Left lung (tissue), 10 donors: ENCODE results near the gene GON4L. TPM values are rescaled to one million over a fixed set of nuclear protein-coding genes. Genes with fewer than 3 reads are reported as not detected.

Experiments used
- ATAC-seq: fragments of 200-7000 bp; cut with Tn5 transposase; one replicate; pipeline ENCODE4 v1.9.1; 2020; ENCODE audit warnings: moderate library complexity
- DNase-seq, 4 donors: peaks; one replicate each; pipeline ENCODE4 v3.0.0-alpha.2; 2013 to 2020
- H3K27ac ChIP-seq, 2 donors: fragments of 200-600 bp; sonication (generic) in 1 of 2; one replicate each; pipeline versions ENCODE4 v1.5.0 to v1.8.0; 2020 to 2021
- H3K27me3 ChIP-seq, 2 donors: fragments of 200-600 bp; sonication (generic) in 1 of 2; one replicate each; pipeline versions ENCODE4 v1.5.0 to v1.8.0; 2020 to 2021
- H3K36me3 ChIP-seq, 2 donors: fragments of 200-600 bp; sonication (generic) in 1 of 2; one replicate each; pipeline versions ENCODE4 v1.5.0 to v1.8.0; 2020 to 2021
- H3K4me1 ChIP-seq, 2 donors: fragments of 200-600 bp; one replicate each; pipeline ENCODE4 v1.8.0; 2021
- H3K4me3 ChIP-seq, 2 donors: fragments of 200-600 bp; sonication (generic) in 1 of 2; one replicate each; pipeline versions ENCODE4 v1.5.0 to v1.8.0; 2020 to 2021; ENCODE audit warnings: mild to moderate bottlenecking in 1 of 2
- H3K9me3 ChIP-seq, 2 donors: fragments of 200-600 bp; sonication (generic) in 1 of 2; one replicate each; pipeline versions ENCODE4 v1.5.0 to v1.8.0; 2020 to 2021
- CTCF ChIP-seq, 2 donors: fragments of 200-600 bp; sonication (generic) in 1 of 2; IDR thresholded peaks; one replicate each; pipeline versions ENCODE4 v1.5.0 to v1.8.0; 2021; ENCODE audit warnings: antibody characterized with exemption in 2 of 2
- intact Hi-C, 2 donors: fragments of 100-400 bp; cut with DNase I; formaldehyde crosslinking; loops; one replicate each; pipeline versions ENCODE4 v1.11.2 to v1.14.2; 2022
- polyA plus RNA-seq, 6 donors: library from polyadenylated mRNA; unstranded; fragments of 120-200 nt; gene quantifications; one replicate each; pipeline ENCODE4 v1.2.1, GENCODE V29; 2013; ENCODE audit not compliant: insufficient read length in 6 of 6
- total RNA-seq, 2 donors: library from RNA; stranded (reverse); fragmentation: NEBNext Ultra II Directional; extraction: Animal tissue kit (Norgen Biotek cat#: 25700); gene quantifications; one replicate each; pipeline ENCODE4 v1.2.1, GENCODE V29; 2021
- donor health status: DM: no; HTN: yes; CAD: no.
- donor health status: DM: no; HTN: no; CAD: no.

Gene GON4L
- total and polyA plus RNA-seq, 8 donors = 41.8 to 74.4 (median 62.8) TPM

GRCh38 chr1:155882766-155883165, 25.8 kb upstream of the GON4L start:
- Histone ChIP-seq H3K9me3 (no peaks in the 10 kb centered on the region), H3K36me3 (no peaks in the 10 kb centered on the region), H3K27me3 (no peaks in the 10 kb centered on the region), H3K27ac (no peak overlapping the region), H3K4me3 (no peak overlapping the region), H3K4me1 (no peaks in the 10 kb centered on the region)
- no peak for TF ChIP-seq CTCF (IDR thresholded peaks at IDR 0.05)
- ATAC-seq (no peak), DNase-seq (no peak)
- intact Hi-C loops = no loop called here

GRCh38 chr1:155882235-155882634, 25.2 kb upstream of the GON4L start:
- H3K27ac ChIP-seq = no peak overlapping the region
- no peaks in the 10 kb centered on the region for H3K27me3 ChIP-seq
- no peak overlapping the region for H3K4me3 ChIP-seq
- no peaks in the 10 kb centered on the region for H3K4me1 ChIP-seq
- no peaks in the 10 kb centered on the region for H3K9me3 ChIP-seq
- ATAC-seq (no peak), DNase-seq (no peak)
- intact Hi-C loops = no loop called here
- no peak for TF ChIP-seq CTCF (IDR thresholded peaks at IDR 0.05)
- no peaks in the 10 kb centered on the region for H3K36me3 ChIP-seq

- Histone ChIP-seq H3K4me1 (no peaks in the 10 kb centered on the region), H3K27me3 (no peaks in the 10 kb centered on the region), H3K36me3 (no peaks in the 10 kb centered on the region), H3K4me3 (no peak overlapping the region), H3K27ac (no peak overlapping the region), H3K9me3 (no peaks in the 10 kb centered on the region)
- TF ChIP-seq CTCF (IDR thresholded peaks at IDR 0.05) = no peak
- DNase-seq (no peak), ATAC-seq (no peak)
- intact Hi-C loops = no loop called here
Observed at GRCh38 chr1:155880950-155881349, 23.9 kb upstream of the GON4L start.

- H3K27ac ChIP-seq = no peak overlapping the region
- ATAC-seq = no peak
- no peak for TF ChIP-seq CTCF (IDR thresholded peaks at IDR 0.05)
- H3K9me3 ChIP-seq = no peaks in the 10 kb centered on the region
- H3K27me3 ChIP-seq = no peaks in the 10 kb centered on the region
- no peak overlapping the region for H3K4me3 ChIP-seq
- DNase-seq = no peak
- intact Hi-C loops = no loop called here
- no peaks in the 10 kb centered on the region for H3K4me1 ChIP-seq
- no peaks in the 10 kb centered on the region for H3K36me3 ChIP-seq
Observed at GRCh38 chr1:155880251-155880650, 23.2 kb upstream of the GON4L start.

GRCh38 chr1:155877945-155878344, 20.9 kb upstream of the GON4L start:
- no peak for TF ChIP-seq CTCF (IDR thresholded peaks at IDR 0.05)
- no peak overlapping the region for H3K27ac ChIP-seq
- no peaks in the 10 kb centered on the region for H3K9me3 ChIP-seq
- no peaks in the 10 kb centered on the region for H3K27me3 ChIP-seq
- H3K4me3 ChIP-seq = no peak overlapping the region
- DNase-seq = no peak
- ATAC-seq = no peak
- intact Hi-C loops = no loop called here
- H3K4me1 ChIP-seq = no peaks in the 10 kb centered on the region
- H3K36me3 ChIP-seq = no peaks in the 10 kb centered on the region
